NB4 (cell line): ENCODE measurements around the gene AKAP7.

Source experiments
- MYC ChIP-seq: IDR thresholded peaks from 2 replicates; pipeline ENCODE4 v1.6.1; 2011; ENCODE audit warnings: low read depth, low read length
- POLR2A ChIP-seq: IDR thresholded peaks from 2 replicates; pipeline ENCODE4 v1.6.1; 2011; ENCODE audit warnings: mild to moderate bottlenecking; ENCODE audit not compliant: insufficient read length; ENCODE audit errors: extremely low read depth
- TF ChIP-seq, protein P1 (sequence below): IDR thresholded peaks from one replicate; pipeline ENCODE4 v1.5.1; 2012; ENCODE audit warnings: low read depth, low read length
- TF ChIP-seq, protein P2 (sequence below): IDR thresholded peaks from 2 replicates; pipeline ENCODE4 v1.6.1; 2011; ENCODE audit warnings: low read depth, low read length

DNA sequence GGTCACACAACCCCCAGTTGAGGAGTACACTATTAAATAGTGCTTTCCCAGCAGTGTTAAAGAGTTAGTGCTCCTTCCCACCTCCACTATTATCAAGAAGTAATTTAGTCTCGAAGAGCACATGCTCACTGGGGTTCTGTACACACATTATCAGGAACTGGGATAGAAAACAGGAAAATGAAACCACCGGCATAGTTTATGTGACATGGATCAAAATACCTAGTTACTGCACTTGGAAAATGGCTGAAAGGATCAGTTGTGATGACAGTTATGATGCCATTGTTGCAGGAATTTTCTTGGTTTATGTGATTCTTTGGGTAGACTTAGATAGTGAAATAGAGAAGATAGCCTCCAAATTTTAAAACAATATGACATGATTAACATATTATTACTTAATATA, 152.9 kb downstream of the AKAP7 start:
- no peak for TF ChIP-seq MYC
- TF ChIP-seq POLR2A: no peak
- TF ChIP-seq, protein P1, sequence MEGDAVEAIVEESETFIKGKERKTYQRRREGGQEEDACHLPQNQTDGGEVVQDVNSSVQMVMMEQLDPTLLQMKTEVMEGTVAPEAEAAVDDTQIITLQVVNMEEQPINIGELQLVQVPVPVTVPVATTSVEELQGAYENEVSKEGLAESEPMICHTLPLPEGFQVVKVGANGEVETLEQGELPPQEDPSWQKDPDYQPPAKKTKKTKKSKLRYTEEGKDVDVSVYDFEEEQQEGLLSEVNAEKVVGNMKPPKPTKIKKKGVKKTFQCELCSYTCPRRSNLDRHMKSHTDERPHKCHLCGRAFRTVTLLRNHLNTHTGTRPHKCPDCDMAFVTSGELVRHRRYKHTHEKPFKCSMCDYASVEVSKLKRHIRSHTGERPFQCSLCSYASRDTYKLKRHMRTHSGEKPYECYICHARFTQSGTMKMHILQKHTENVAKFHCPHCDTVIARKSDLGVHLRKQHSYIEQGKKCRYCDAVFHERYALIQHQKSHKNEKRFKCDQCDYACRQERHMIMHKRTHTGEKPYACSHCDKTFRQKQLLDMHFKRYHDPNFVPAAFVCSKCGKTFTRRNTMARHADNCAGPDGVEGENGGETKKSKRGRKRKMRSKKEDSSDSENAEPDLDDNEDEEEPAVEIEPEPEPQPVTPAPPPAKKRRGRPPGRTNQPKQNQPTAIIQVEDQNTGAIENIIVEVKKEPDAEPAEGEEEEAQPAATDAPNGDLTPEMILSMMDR: no peak
- TF ChIP-seq, protein P2, sequence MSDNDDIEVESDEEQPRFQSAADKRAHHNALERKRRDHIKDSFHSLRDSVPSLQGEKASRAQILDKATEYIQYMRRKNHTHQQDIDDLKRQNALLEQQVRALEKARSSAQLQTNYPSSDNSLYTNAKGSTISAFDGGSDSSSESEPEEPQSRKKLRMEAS: no peak
